Activated CD8-positive, alpha-beta T cell treated with anti-CD3 and anti-CD28 coated beads for 36 hours (primary cell): ENCODE results near the gene ELP1. TPM values are rescaled to one million over a fixed set of nuclear protein-coding genes. Genes with fewer than 3 reads are reported as not detected.

Experiments used
- ATAC-seq: fragments of 200-7000 bp; cut with Tn5 transposase; one replicate; pipeline ENCODE4 v1.10.0; 2021; ENCODE audit warnings: mild to moderate bottlenecking, moderate library complexity
- CTCF ChIA-PET: fragments of 350-600 bp; sonication (Branson Sonifier 250); formaldehyde crosslinking; loops from one replicate; lab custom pipeline; 2021; ENCODE audit warnings: antibody characterized with exemption; lab: Charles Lee
- POLR2A ChIA-PET: fragments of 350-600 bp; sonication (Branson Sonifier 250); formaldehyde crosslinking; loops from one replicate; lab custom pipeline; 2021; ENCODE audit warnings: antibody characterized with exemption; lab: Charles Lee
- DNase-seq: peaks from one replicate; pipeline ENCODE4 v3.0.0-alpha.2; 2020
- H3K27ac Mint-ChIP-seq: one replicate; pipeline ENCODE4 v1.8.0; 2021; ENCODE audit warnings: mild to moderate bottlenecking, mixed read lengths
- H3K27me3 Mint-ChIP-seq: one replicate; pipeline ENCODE4 v1.8.0; 2021; ENCODE audit warnings: mixed read lengths
- H3K36me3 Mint-ChIP-seq: one replicate; pipeline ENCODE4 v1.8.0; 2021; ENCODE audit warnings: low read depth, mixed read lengths
- H3K4me1 Mint-ChIP-seq: one replicate; pipeline ENCODE4 v1.8.0; 2021; ENCODE audit warnings: low read depth, mixed read lengths
- H3K4me3 Mint-ChIP-seq: one replicate; pipeline ENCODE4 v1.8.0; 2021; ENCODE audit warnings: mild to moderate bottlenecking, moderate library complexity, mixed read lengths
- H3K9me3 Mint-ChIP-seq: one replicate; pipeline ENCODE4 v1.8.0; 2021; ENCODE audit warnings: mixed read lengths
- intact Hi-C: fragments of 100-400 bp; cut with micrococcal nuclease; formaldehyde crosslinking; loops from one replicate; pipeline ENCODE4 v1.10.0; 2022
- total RNA-seq, 2 experiments: library from RNA; stranded (reverse); gene quantifications; one replicate each; pipeline ENCODE4 v1.2.3, GENCODE V29; 2021
- TF ChIP-seq, protein P1 (sequence below): fragments of 200-600 bp; IDR thresholded peaks from one replicate; pipeline ENCODE4 v1.8.0; 2022; ENCODE audit warnings: antibody characterized with exemption, mild to moderate bottlenecking

Gene ELP1
- total RNA-seq, 2 experiments from 2014 or later = 25.9 to 28.7 TPM

- Mint-ChIP-seq H3K9me3 (no peaks in the 10 kb centered on the region), H3K4me3 (no peak within 1 kb of the TSS), H3K27me3 (peaks cover 1% of the 10 kb centered on the region), H3K4me1 (no peaks in the 10 kb centered on the region), H3K27ac (no peak within 1 kb of the TSS), H3K36me3 (no peaks in the 10 kb centered on the region)
- intact Hi-C loops = no loop called here
- ChIA-PET POLR2A (no interaction called here), CTCF (no interaction called here)
- ATAC-seq (no peak), DNase-seq (no peak)
- TF ChIP-seq, protein P1, sequence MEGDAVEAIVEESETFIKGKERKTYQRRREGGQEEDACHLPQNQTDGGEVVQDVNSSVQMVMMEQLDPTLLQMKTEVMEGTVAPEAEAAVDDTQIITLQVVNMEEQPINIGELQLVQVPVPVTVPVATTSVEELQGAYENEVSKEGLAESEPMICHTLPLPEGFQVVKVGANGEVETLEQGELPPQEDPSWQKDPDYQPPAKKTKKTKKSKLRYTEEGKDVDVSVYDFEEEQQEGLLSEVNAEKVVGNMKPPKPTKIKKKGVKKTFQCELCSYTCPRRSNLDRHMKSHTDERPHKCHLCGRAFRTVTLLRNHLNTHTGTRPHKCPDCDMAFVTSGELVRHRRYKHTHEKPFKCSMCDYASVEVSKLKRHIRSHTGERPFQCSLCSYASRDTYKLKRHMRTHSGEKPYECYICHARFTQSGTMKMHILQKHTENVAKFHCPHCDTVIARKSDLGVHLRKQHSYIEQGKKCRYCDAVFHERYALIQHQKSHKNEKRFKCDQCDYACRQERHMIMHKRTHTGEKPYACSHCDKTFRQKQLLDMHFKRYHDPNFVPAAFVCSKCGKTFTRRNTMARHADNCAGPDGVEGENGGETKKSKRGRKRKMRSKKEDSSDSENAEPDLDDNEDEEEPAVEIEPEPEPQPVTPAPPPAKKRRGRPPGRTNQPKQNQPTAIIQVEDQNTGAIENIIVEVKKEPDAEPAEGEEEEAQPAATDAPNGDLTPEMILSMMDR = no peak
Observed at GRCh38 chr9:108855888-108856287, 78.0 kb downstream of the ELP1 start, which contains the start of gene ACTL7B. Gene ACTL7B (minus strand): TSS chr9:108855986. CDS start chr9:108855930, 56 bp downstream.

GRCh38 chr9:108855529-108855886, 78.4 kb downstream of the ELP1 start:
- Mint-ChIP-seq H3K4me1 (no peaks in the 10 kb centered on the region), H3K4me3 (no peak overlapping the region), H3K36me3 (no peaks in the 10 kb centered on the region), H3K27ac (no peak overlapping the region), H3K9me3 (no peaks in the 10 kb centered on the region), H3K27me3 (peaks cover 1% of the 10 kb centered on the region)
- intact Hi-C loops = no loop called here
- no peak for DNase-seq
- ChIA-PET POLR2A (no interaction called here), CTCF (no interaction called here)
- TF ChIP-seq, protein P1 = no peak
- no peak for ATAC-seq

DNA sequence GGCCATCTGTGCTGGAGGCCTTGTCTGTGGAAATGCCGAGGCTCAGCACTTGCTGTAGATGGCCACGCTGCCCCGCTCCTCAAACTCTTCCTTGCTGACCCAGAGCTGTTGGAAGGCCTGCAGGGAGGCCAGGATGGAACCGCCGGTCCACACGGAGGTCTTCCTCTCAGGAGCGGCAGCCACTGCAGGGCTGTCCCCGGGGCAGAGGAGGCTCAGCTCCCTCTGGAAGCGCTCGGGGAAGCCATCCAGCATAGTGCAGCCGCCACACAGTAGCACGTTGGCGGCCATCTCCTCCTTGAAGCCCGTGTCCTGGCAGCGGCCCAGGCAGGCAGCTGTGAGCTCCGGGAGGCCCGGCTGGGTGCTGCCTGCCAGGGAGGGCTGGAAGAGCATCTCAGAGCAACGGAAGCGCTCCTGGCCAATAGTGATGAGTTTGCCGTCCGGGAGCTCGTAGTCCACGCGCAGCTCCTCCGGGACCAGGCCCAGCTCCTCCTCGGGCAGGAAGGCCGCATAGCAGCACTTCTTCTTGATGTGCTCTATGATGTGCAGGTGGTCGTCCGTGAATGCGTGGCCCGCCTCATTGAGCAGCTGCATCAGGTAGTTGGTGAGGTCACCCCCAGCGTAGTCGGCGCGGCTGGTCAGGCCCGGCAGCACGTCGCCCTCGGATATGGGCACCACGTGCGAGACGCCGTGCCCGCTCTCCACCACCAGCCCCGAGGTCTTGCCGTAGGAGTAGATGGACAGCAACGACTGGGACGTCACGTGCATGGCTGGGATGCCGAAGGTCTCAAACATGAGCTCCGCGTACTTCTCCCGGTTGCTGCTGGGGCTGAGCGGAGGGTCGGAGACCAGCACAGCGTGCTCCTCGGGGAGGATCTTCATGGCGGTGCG, 79.0 kb downstream of the ELP1 start:
- ATAC-seq (no peak), DNase-seq (no peak)
- H3K9me3 Mint-ChIP-seq = no peaks in the 10 kb centered on the region
- ChIA-PET CTCF (no interaction called here), POLR2A (no interaction called here)
- TF ChIP-seq, protein P1 = no peak
- intact Hi-C loops = no loop called here
- H3K27ac Mint-ChIP-seq = no peak overlapping the region
- no peaks in the 10 kb centered on the region for H3K36me3 Mint-ChIP-seq
- no peaks in the 10 kb centered on the region for H3K4me1 Mint-ChIP-seq
- peaks cover 2% of the 10 kb centered on the region for H3K27me3 Mint-ChIP-seq
- H3K4me3 Mint-ChIP-seq = no peak overlapping the region

DNA sequence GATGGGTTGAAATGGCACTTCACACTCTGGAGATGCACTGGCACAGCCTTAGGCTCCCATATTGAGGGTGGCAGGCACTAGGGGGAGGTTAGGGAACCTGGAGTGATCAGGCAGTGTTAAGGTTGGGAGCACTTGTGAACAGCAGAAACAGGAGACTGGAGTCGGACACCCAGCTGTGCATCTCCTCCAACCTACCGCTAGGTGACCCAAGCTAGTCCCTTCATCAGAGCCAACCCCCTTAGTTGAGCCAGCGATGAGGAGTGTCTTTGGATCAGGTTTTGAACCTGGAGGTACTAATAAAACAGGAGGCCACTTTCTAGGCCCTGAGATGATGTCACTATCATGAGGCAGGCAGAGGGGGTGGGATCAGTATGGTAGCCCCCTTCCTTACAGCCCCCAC, 79.8 kb downstream of the ELP1 start:
- TF ChIP-seq, protein P1 = no peak
- Mint-ChIP-seq H3K27ac (no peak overlapping the region), H3K9me3 (no peaks in the 10 kb centered on the region), H3K4me1 (no peaks in the 10 kb centered on the region), H3K27me3 (peaks cover 2% of the 10 kb centered on the region), H3K36me3 (no peaks in the 10 kb centered on the region), H3K4me3 (no peak overlapping the region)
- ChIA-PET POLR2A (interaction anchor here (1.4 kb wide), 1 partner anchor 18 kb away, joined by 4 read pairs; no protein-coding TSS in a partner anchor), CTCF (no interaction called here)
- no peak for ATAC-seq
- no peak for DNase-seq
- intact Hi-C loops = no loop called here

DNA sequence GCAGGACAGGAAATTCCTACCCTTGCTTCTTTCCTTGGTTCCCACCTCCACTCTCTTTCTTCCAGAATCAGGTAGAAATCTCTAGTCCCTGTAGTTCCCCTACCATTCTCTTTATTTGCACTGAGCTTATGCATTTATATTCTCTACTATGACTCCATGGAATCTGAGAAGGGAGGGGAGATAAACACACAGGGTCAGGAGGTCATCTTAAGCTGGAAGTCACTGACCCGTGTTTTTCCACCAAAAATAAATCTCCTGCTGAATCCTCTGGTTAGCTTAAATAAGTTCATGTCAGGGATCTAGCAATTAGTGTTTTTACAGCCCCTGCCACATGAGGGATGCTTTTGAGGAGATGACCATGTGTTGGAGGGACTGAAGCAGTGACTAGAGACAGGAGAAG, 81.8 kb downstream of the ELP1 start:
- intact Hi-C loops = no loop called here
- TF ChIP-seq, protein P1 = no peak
- H3K27ac Mint-ChIP-seq = no peak overlapping the region
- ATAC-seq (no peak), DNase-seq (no peak)
- ChIA-PET CTCF (interaction anchor here (0.8 kb wide), 1 partner anchor 102 kb away, joined by 3 read pairs; no protein-coding TSS in a partner anchor), POLR2A (no interaction called here)
- no peaks in the 10 kb centered on the region for H3K9me3 Mint-ChIP-seq
- H3K27me3 Mint-ChIP-seq = peaks cover 2% of the 10 kb centered on the region
- no peak overlapping the region for H3K4me3 Mint-ChIP-seq
- no peaks in the 10 kb centered on the region for H3K36me3 Mint-ChIP-seq
- no peaks in the 10 kb centered on the region for H3K4me1 Mint-ChIP-seq
